Thymus (tissue), 11 donors: ENCODE results near the gene NARF. TPM values are rescaled to one million over a fixed set of nuclear protein-coding genes. Genes with fewer than 3 reads are reported as not detected.
A peak's percentile ranks its signal among the peaks of the same experiment; 100 is the strongest.
"Not testable (repeated sequence)": the region's sequence is repeated elsewhere in the genome, so short reads cannot be mapped to it uniquely, and the experiment has no call there.

Experiments
- DNase-seq, 9 donors: peaks; one replicate each; pipeline ENCODE4 v3.0.0-alpha.2; 2013; ENCODE audit warnings: low spot score in 9 of 9, low read depth in 6 of 9, missing footprints in 1 of 9
- H3K27ac ChIP-seq, 2 donors: one replicate each; pipeline ENCODE4 v1.5.1; 2013; ENCODE audit warnings: control low read depth in 1 of 2, low read depth in 1 of 2, low read length in 1 of 2, mild to moderate bottlenecking in 1 of 2, moderate library complexity in 1 of 2
- H3K27me3 ChIP-seq, 2 donors: one replicate each; pipeline ENCODE4 v1.5.1; 2013; ENCODE audit warnings: low read length in 1 of 2; ENCODE audit not compliant: control insufficient read depth in 2 of 2, insufficient read depth in 1 of 2
- H3K36me3 ChIP-seq, 2 donors: one replicate each; pipeline ENCODE4 v1.5.1; 2013; ENCODE audit warnings: low read length in 1 of 2, mild to moderate bottlenecking in 1 of 2, moderate library complexity in 1 of 2; ENCODE audit not compliant: control insufficient read depth in 2 of 2, insufficient read depth in 2 of 2
- H3K4me1 ChIP-seq, 2 donors: one replicate each; pipeline ENCODE4 v1.5.1; 2013; ENCODE audit warnings: low read length in 2 of 2; ENCODE audit not compliant: control insufficient read depth in 2 of 2, insufficient read depth in 2 of 2
- H3K4me3 ChIP-seq, 2 donors: one replicate each; pipeline ENCODE4 v1.5.1; 2013; ENCODE audit warnings: low read length in 2 of 2, control low read depth in 1 of 2, mild to moderate bottlenecking in 1 of 2
- H3K9me3 ChIP-seq, 2 donors: one replicate each; pipeline ENCODE4 v1.5.1; 2013; ENCODE audit warnings: low read length in 1 of 2, mild to moderate bottlenecking in 1 of 2; ENCODE audit not compliant: control insufficient read depth in 2 of 2, insufficient read depth in 1 of 2
- WGBS: extraction: QIAGEN DNeasy Blood & Tissue Kit; methylation state at CpG from one replicate; pipeline ENCODE4 v1.1.7; 2013; 5-methylcytosine and 5-hydroxymethylcytosine counted together
- polyA plus RNA-seq: library from polyadenylated mRNA; stranded (reverse); fragments of 200-250 nt; gene quantifications from one replicate; pipeline ENCODE4 v1.2.3, GENCODE V29; 2013
- total RNA-seq: library from RNA; stranded (reverse); fragments of 120-200 nt; gene quantifications from one replicate; pipeline ENCODE4 v1.2.4, GENCODE V29; 2013
- donor health status: healthy.

NARF gene
- total and polyA plus RNA-seq, 2 donors = 60.0 to 137 TPM

- Histone ChIP-seq H3K27ac (peak overlapping the region in 1 of 2 donors; percentile 58), H3K4me3 (no peak overlapping the region), H3K4me1 (peaks cover 5 to 24% of the 10 kb centered on the region in 2 donors), H3K27me3 (no peaks in the 10 kb centered on the region), H3K9me3 (no peaks in the 10 kb centered on the region), H3K36me3 (no peaks in the 10 kb centered on the region)
- DNase-seq = peak in 1 of 9 donors; percentile 23
- 90% methylated on average over 12 of the region's 12 CpGs for WGBS
Measured at GRCh38 chr17:82495844-82496528, 37.4 kb downstream of the NARF start.

DNA sequence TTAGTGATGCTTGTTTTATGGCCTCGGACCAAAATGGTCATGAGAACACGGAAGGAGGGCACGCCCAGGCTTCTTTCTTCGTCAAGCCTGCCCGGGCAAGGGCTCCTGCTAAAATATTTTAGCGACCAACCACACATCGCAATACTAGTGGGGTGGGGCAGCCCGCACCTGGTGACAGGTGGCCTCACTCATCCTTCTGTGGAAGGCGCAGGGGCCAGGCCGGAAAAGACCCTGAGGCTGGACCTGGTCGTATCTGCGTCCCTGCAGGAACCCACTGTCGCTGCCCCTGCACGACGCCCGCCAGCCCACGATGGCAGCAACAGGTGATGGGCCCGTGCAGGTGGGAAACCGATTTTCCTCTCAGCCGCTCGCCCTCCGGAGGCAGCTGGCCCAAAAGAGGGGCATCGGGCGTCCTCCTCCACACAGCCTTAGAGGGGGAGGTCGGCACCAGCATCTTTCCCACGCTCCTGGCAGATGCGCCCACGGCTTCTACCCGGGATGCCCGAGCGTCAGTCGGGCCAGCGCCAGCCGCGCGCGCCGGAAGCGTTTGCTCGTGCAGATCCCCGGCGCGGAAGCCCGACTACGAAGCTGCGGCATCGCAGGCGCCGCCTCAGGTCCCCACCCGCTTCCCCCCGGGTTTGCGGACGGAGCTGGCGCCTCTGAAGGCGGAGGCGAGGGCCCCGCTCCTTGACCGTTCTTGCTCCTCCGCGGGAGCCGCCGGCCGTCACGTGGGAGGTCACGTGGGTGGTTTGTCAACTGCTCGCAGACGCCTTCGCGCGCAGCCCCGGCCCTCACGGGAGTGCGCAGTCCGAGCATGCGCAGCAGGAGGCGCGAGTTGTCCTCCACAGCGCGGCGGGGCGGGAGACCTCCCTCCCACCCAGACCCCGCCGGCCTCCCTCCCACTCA lies 38.2 kb downstream of the NARF start:
- 11% methylated on average over 83 of the region's 83 CpGs for WGBS
- Histone ChIP-seq H3K4me1 (peaks cover 5 to 24% of the 10 kb centered on the region in 2 donors), H3K27me3 (no peaks in the 10 kb centered on the region)

DNA sequence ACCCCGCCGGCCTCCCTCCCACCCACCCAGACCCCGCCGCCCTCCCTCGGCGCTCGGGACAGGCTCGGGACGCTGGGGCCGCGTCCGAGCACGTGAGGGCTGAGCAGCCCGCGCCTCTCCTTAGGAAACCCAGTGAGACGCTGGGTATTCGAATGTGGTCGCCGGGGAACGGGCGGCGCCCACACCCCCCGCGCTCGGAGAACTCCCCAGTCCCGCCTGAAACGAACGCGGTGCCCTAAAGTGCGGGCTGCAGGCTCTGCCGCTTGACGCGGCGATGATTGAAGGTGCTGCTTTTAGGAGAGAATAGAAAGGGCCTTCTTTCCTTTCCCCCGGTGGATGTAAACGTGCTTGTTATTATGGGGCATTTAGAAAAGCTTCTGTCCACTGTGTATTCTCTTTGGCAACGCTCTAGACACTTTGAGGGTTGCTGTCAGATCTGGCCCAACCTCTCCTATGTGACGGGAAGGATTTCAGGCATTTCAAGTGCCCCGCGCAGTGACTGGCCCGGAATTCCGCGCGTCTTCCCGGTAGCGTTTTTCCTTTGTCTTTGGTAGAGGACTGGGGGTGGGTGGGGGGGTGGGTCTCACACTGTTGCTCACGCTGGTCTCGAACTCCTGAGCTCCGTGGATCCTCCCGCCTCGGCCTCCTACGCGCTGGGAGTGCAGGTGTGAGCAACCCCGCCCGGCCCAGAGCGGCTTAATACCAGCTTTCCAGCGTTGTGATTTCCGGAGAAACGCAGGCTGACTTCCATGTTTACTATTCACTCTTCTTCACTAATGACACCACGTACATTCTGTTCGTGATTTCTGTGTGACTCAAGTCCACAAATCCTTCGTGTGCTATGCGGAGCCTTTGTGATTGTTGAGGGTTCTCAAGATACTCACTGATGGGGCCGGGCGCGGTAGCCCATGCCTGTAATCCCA lies 39.2 kb downstream of the NARF start:
- peak overlapping the region; percentile 1 to 77 for H3K27ac ChIP-seq
- no peaks in the 10 kb centered on the region for H3K27me3 ChIP-seq
- DNase-seq = peak in 3 of 9 donors; percentile 18 to 71 (median 32)
- H3K9me3 ChIP-seq = peaks cover 0 to 3% of the 10 kb centered on the region in 2 donors
- peaks cover 5 to 24% of the 10 kb centered on the region in 2 donors for H3K4me1 ChIP-seq
- H3K36me3 ChIP-seq = no peaks in the 10 kb centered on the region
- 8% methylated on average over 66 of the region's 66 CpGs for WGBS
- peak overlapping the region; percentile 64 to 66 for H3K4me3 ChIP-seq

More for the DNA sequence above, 38.2 kb downstream of the NARF start:
- Histone ChIP-seq H3K4me3 (peak overlapping the region; percentile 64 to 66), H3K9me3 (peaks cover 0 to 3% of the 10 kb centered on the region in 2 donors), H3K27ac (peak overlapping the region; percentile 77 to 87), H3K36me3 (no peaks in the 10 kb centered on the region)
- DNase-seq = peak; percentile 62 to 94 (median 82)

GRCh38 chr17:82502207-82502606 lies 43.7 kb downstream of the NARF start:
- Histone ChIP-seq H3K9me3 (peaks cover 0 to 3% of the 10 kb centered on the region in 2 donors), H3K36me3 (no peaks in the 10 kb centered on the region), H3K27me3 (no peaks in the 10 kb centered on the region), H3K27ac (peak overlapping the region in 1 of 2 donors; percentile 18), H3K4me1 (peaks cover 0 to 8% of the 10 kb centered on the region in 2 donors), H3K4me3 (no peak overlapping the region)
- DNase-seq = peak in 1 of 9 donors; percentile 22
- WGBS = 86% methylated on average over 8 of the region's 8 CpGs

GRCh38 chr17:82503094-82503727 lies 44.7 kb downstream of the NARF start:
- no peak overlapping the region for H3K4me3 ChIP-seq
- DNase-seq = no peak
- WGBS = 94% methylated on average over 12 of the region's 12 CpGs

GRCh38 chr17:82503728-82504308 lies 45.3 kb downstream of the NARF start:
- Histone ChIP-seq H3K4me3 (no peak overlapping the region), H3K27ac (no peak overlapping the region), H3K9me3 (peaks cover 0 to 3% of the 10 kb centered on the region in 2 donors), H3K27me3 (no peaks in the 10 kb centered on the region), H3K36me3 (no peaks in the 10 kb centered on the region), H3K4me1 (no peaks in the 10 kb centered on the region)
- DNase-seq = no peak
- WGBS = 93% methylated on average over 21 of the region's 21 CpGs

More at GRCh38 chr17:82503094-82503727, 44.7 kb downstream of the NARF start:
- Histone ChIP-seq H3K27ac (no peak overlapping the region), H3K9me3 (peaks cover 0 to 3% of the 10 kb centered on the region in 2 donors), H3K27me3 (no peaks in the 10 kb centered on the region), H3K4me1 (no peaks in the 10 kb centered on the region), H3K36me3 (no peaks in the 10 kb centered on the region)

GRCh38 chr17:82505296-82505695 lies 46.8 kb downstream of the NARF start:
- WGBS = 96% methylated on average over 6 of the region's 6 CpGs
- Histone ChIP-seq H3K4me1 (no peaks in the 10 kb centered on the region), H3K9me3 (peaks cover 0 to 3% of the 10 kb centered on the region in 2 donors), H3K36me3 (no peaks in the 10 kb centered on the region), H3K4me3 (no peak overlapping the region), H3K27me3 (no peaks in the 10 kb centered on the region), H3K27ac (no peak overlapping the region)
- DNase-seq = no peak

DNA sequence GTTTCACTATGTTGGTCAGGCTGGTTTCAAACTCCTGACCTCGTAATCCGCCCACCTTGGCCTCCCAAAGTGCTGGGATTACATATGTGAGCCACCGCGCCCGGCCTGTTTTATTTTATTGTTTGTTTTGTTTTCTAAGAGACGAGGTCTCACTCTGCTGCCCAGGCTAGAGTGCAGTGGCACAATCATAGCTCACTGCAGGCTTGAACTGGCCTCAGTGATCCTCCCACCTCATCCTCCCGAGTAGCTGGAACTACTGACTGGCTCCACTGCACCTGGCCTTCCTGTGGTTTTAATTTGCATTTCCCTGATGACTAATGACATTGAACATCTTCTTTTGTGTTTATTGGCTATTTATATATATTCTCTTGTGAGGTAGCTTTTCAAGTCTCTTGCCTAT lies 47.9 kb downstream of the NARF start:
- not testable (repeated sequence) for DNase-seq, H3K4me1 ChIP-seq, H3K27ac ChIP-seq, H3K4me3 ChIP-seq, H3K27me3 ChIP-seq, H3K36me3 ChIP-seq, H3K9me3 ChIP-seq
- 84% methylated on average over 7 of the region's 7 CpGs for WGBS
